ENCODE data around the gene ANKRD33B. TPM values are rescaled to one million over a fixed set of nuclear protein-coding genes. Genes with fewer than 3 reads are reported as not detected.
"Not testable (repeated sequence)": the region's sequence is repeated elsewhere in the genome, so short reads cannot be mapped to it uniquely, and the experiment has no call there.

The ANKRD33B gene
- total RNA-seq, result 20.3 TPM
- 4.8 TPM for polyA plus RNA-seq (ENCODE audit: insufficient read depth, low read depth, low replicate concordance)
- long read RNA-seq, donor 1, result 0 reads
- long read RNA-seq, donor 2, result 0 reads
- long read RNA-seq, donor 3, result 0 reads
- long read RNA-seq, donor 4, result 0 reads
- long read RNA-seq, donor 5, result 0 reads
- long read RNA-seq, donor 6, result 0 reads
- long read RNA-seq, donor 7, full-length matches to known transcripts, result 1 of 19 reads
- long read RNA-seq, donor 7, partial matches to known transcripts, result 0 of 19 reads
- long read RNA-seq, donor 7, other reads (novel, unspliced or antisense), result 18 of 19 reads
- long read RNA-seq, donor 8, full-length matches to known transcripts, result 1 of 1 reads
- long read RNA-seq, donor 8, partial matches to known transcripts, result 0 of 1 reads
- long read RNA-seq, donor 8, other reads (novel, unspliced or antisense), result 0 of 1 reads
- long read RNA-seq, donor 9, result 0 reads
- long read RNA-seq, donor 10, full-length matches to known transcripts, result 1 of 1 reads
- long read RNA-seq, donor 10, partial matches to known transcripts, result 0 of 1 reads
- long read RNA-seq, donor 10, other reads (novel, unspliced or antisense), result 0 of 1 reads

DNA sequence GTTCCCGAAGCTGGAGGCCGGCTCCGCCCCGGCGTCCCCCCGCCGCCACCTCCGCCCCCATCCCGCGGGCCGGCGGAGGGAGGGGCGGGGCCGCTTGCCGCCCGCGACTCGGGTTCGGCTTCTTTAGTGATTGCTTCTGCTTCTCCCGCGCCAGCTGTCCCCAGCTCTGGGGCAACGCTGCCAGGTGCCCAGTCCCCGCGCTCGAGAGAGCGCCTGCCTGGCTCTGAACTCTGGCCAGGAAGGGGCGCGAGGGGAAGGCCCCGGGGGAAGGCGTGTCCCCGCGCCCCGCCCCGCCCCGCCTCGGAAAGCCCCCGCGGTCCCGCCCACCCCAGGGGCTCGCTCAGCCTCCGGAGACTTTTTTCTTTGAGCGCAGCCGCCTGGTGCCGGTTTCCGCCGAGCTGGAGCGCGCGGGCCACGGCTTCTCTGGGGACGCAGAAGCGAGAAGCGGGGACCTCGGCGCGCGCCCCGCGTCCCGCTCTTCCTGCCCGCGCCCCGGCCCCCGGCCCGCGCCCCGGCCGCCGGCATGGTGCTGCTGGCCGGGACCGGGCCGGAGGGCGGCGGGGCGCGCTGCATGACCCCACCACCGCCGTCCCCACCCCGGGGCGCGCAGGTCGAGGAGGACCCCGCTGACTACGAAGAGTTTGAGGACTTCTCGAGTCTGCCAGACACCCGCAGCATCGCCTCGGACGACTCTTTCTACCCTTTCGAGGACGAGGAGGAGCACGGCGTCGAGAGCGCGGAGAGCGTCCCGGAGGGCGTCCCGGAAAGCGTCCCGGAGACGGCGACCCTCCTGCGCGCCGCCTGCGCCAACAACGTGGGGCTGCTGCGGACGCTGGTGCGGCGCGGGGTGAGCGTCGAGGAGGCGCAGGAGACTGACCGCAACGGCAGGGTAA, at the start of gene ANKRD33B:
Gene ANKRD33B, plus strand, starts transcription at position 126 of the 893 bp plus-strand sequence. Its CDS starts 398 bp downstream, at position 524.
- TF ChIP-seq, protein P1, sequence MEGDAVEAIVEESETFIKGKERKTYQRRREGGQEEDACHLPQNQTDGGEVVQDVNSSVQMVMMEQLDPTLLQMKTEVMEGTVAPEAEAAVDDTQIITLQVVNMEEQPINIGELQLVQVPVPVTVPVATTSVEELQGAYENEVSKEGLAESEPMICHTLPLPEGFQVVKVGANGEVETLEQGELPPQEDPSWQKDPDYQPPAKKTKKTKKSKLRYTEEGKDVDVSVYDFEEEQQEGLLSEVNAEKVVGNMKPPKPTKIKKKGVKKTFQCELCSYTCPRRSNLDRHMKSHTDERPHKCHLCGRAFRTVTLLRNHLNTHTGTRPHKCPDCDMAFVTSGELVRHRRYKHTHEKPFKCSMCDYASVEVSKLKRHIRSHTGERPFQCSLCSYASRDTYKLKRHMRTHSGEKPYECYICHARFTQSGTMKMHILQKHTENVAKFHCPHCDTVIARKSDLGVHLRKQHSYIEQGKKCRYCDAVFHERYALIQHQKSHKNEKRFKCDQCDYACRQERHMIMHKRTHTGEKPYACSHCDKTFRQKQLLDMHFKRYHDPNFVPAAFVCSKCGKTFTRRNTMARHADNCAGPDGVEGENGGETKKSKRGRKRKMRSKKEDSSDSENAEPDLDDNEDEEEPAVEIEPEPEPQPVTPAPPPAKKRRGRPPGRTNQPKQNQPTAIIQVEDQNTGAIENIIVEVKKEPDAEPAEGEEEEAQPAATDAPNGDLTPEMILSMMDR (IDR thresholded peaks at IDR 0.05; ENCODE audit: borderline replicate concordance, extremely low read depth, insufficient read depth), result no peak
- H3K27ac ChIP-seq (ENCODE audit: low read depth in 2 of 2, low read length in 2 of 2), result peak within 1 kb of the TSS; percentile 57 to 66
- intact Hi-C loops (cut with DNase I), result no loop called here
- H3K9me3 ChIP-seq (ENCODE audit: control insufficient read depth in 2 of 3, insufficient read depth in 1 of 3, low read length in 3 of 3), result no peaks in the 10 kb centered on the region
- no peak for FAIRE-seq
- H3K4me3 ChIP-seq (ENCODE audit: low read length in 3 of 3), result peak within 1 kb of the TSS in 2 of 3 donors; percentile 72 to 88
- H3K4me1 ChIP-seq (ENCODE audit: control insufficient read depth in 2 of 3, insufficient read depth in 2 of 3, low read depth in 1 of 3, low read length in 3 of 3), result peaks cover 0 to 10% (median 0%) of the 10 kb centered on the region in 3 donors
- H3K36me3 ChIP-seq (ENCODE audit: control insufficient read depth in 2 of 3, insufficient read depth in 3 of 3, low read length in 3 of 3), result no peaks in the 10 kb centered on the region
- H3K27me3 ChIP-seq (ENCODE audit: control insufficient read depth, insufficient read depth, low read length), result peaks cover 3% of the 10 kb centered on the region
- peak within 1 kb of the TSS in 2 of 3 donors; percentile 30 to 69 for H3K9ac ChIP-seq (ENCODE audit: low read length in 3 of 3)
- peak; percentile 60 to 92 (median 82) for DNase-seq

DNA sequence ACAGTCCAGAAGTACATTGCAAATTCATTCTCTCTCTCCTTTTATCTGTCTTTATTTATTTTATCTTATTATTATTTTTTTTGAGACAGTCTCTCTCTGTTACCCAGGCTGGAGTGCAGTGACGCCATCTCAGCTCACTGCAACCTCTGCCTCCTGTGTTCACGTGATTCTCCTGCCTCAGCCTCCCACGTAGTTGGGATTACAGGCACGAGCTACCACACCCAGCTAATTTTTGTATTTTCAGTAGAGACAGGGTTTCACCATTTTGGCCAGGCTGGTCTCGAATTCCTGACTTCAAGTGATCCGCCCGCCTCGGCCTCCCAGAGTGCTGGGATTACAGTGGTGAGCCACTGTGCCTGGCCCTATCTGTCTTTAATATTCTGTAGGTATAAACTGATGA, 49.3 kb upstream of the ANKRD33B start:
- H3K36me3 ChIP-seq (ENCODE audit: control insufficient read depth in 2 of 3, insufficient read depth in 3 of 3, low read length in 3 of 3); DNase-seq; H3K9ac ChIP-seq (ENCODE audit: low read length in 3 of 3); FAIRE-seq; H3K9me3 ChIP-seq (ENCODE audit: control insufficient read depth in 2 of 3, insufficient read depth in 1 of 3, low read length in 3 of 3); H3K4me3 ChIP-seq (ENCODE audit: low read length in 3 of 3); intact Hi-C loops (cut with DNase I); H3K27me3 ChIP-seq (ENCODE audit: control insufficient read depth, insufficient read depth, low read length): not testable (repeated sequence)
- Histone ChIP-seq H3K4me1 (ENCODE audit: control insufficient read depth in 2 of 3, insufficient read depth in 2 of 3, low read depth in 1 of 3, low read length in 3 of 3) (peaks cover 0 to 14% (median 9%) of the 10 kb centered on the region in 3 donors), H3K27ac (ENCODE audit: low read depth in 2 of 2, low read length in 2 of 2) (peak overlapping the region in 1 of 2 donors; percentile 14)

GRCh38 chr5:10515492-10515891, 48.4 kb upstream of the ANKRD33B start:
- Histone ChIP-seq H3K36me3 (ENCODE audit: control insufficient read depth in 2 of 3, insufficient read depth in 3 of 3, low read length in 3 of 3) (no peaks in the 10 kb centered on the region), H3K9me3 (ENCODE audit: control insufficient read depth in 2 of 3, insufficient read depth in 1 of 3, low read length in 3 of 3) (no peaks in the 10 kb centered on the region), H3K27ac (ENCODE audit: low read depth in 2 of 2, low read length in 2 of 2) (no peak overlapping the region), H3K4me3 (ENCODE audit: low read length in 3 of 3) (no peak overlapping the region), H3K4me1 (ENCODE audit: control insufficient read depth in 2 of 3, insufficient read depth in 2 of 3, low read depth in 1 of 3, low read length in 3 of 3) (peaks cover 0 to 14% (median 9%) of the 10 kb centered on the region in 3 donors), H3K27me3 (ENCODE audit: control insufficient read depth, insufficient read depth, low read length) (no peaks in the 10 kb centered on the region), H3K9ac (ENCODE audit: low read length in 3 of 3) (no peak overlapping the region)
- intact Hi-C loops (cut with DNase I), result no loop called here
- TF ChIP-seq, protein P1 (IDR thresholded peaks at IDR 0.05; ENCODE audit: borderline replicate concordance, extremely low read depth, insufficient read depth), result no peak
- FAIRE-seq (no peak), DNase-seq (no peak)
